CD4-positive, alpha-beta T cell treated with Interleukin-15 for 4 hours (primary cell): ENCODE measurements around the gene ARHGAP24.
"Not testable (repeated sequence)": the region's sequence is repeated elsewhere in the genome, so short reads cannot be mapped to it uniquely, and the experiment has no call there.

Experiments
- DNase-seq: peaks from one replicate; pipeline ENCODE4 v3.0.0-alpha.2; 2020; ENCODE audit warnings: low spot score

The ARHGAP24 gene

DNA sequence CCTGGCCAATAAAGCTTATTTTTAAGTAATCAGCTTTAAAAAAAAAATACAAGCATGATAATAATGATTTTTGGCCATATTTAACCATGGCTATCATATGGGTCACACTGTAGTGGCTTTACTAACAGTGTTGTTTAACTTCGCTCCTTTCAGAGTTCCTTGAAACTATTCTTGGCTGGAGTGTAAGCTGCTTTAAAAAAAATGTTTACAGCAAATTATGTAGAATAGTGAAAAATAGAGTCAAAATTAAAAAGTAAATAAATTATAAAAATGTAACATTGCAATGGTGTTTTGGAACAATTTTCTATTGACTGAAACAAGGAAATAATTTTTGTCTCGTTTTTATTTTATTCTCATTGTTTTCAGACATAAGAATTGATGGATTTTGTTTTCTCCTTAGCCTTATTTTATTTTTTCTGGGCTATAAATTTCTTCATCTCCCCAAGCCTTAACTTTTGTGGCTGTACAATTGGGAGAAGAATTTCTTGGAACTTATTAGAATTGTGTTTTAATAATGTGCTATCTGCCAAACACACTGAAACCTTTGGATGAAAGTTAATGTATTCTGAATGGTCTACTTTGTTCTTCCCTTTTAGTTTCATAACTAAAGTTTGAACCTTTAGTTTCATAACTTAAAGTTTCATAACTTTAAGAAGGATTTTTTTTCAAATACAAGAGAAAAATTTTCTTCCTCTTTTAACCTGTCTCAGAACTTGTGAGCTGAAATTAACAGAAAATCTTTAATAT, 182.0 kb downstream of the ARHGAP24 start:
- DNase-seq, result no peak

DNA sequence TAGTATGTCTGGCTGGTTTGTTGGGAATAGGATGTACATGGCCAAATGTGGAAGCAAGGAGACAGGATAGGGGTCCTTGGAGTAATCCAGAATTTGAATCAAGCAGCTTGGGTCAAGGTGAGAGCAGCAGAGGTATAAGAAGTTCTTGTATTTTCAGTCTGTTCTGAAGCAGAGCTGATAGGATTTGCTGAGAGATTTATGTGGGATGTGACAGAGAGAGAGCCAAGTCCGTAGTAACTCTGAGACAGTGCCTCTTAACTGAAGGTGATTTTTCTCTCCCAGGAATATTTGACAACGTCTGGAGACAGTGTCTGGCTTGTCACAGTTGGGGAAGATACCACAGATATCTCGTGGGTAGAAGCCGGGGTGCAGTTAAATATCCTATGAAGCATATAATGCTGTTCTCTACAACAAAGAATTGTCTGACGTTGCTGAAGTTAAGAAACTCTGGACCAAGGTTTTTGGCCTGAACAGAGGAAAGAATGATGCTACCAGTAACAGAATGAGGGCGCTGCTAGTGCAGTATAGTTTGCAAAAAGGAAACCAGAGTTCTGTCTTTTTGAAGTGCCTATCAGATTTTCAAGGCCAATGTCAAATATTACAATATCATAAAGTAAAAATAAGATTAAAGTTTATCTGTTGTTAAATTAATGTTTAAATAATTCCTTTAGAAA, 184.0 kb downstream of the ARHGAP24 start:
- DNase-seq, result no peak

DNA sequence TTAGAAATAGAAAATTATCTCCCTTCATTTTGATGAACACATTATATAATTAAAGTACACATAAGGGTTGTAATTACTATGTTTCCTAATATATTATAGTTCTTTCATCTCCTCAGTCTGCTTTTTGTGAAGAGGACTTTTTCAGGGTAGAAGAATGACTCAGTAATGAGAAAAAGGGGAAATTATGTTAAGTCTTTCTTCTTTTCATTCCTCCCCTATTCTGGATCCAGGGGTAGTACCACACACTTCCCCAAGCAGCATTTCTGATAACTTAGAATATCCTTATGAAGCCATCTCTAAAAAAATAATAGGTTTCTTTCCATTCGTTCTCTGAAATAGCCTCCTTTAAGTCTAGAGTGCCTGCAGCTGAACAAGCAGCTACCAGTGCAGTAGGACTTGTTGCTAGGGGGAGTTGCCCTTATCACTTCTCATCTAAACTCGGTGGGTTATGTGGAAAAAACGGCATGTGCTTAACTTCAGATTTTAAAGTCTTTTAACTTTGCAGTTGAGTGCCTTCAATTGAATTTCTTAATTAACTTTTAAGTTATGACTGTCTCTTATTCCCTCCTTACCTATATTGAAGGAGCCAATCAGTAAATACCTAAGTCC, 184.8 kb downstream of the ARHGAP24 start:
- DNase-seq, result no peak

DNA sequence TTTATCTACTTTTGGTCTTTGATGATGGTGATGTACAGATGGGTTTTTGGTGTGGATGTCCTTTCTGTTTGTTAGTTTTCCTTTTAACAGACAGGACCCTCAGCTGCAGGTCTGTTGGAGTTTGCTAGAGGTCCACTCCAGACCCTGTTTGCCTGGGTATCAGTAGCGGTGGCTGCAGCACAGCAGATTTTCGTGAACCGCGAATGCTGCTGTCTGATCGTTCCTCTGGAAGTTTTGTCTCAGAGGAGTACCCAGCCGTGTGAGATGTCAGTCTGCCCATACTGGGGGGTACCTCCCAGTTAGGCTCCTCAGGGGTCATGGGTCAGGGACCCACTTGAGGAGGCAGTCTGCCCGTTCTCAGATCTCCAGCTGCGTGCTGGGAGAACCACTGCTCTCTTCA, 191.7 kb downstream of the ARHGAP24 start:
- DNase-seq, result not testable (repeated sequence)

DNA sequence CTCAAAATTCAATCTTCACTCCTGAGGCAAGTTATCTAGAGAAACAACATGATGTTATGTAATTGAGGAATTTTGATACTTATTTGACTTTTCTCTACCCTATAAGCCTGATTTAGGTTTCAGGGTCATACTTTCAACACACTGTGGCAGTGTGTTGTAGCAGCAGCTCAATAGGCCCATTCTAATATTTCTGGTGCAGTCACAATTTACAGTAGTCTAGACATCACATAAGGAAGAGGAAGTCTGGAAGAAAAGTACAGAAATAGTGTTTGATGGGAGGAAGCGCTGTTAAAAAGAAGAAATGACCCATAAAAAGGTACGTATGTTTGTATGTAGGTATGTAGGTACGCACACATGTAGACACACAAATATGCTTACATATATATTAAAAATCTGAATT, 194.3 kb downstream of the ARHGAP24 start:
- DNase-seq, result no peak

DNA sequence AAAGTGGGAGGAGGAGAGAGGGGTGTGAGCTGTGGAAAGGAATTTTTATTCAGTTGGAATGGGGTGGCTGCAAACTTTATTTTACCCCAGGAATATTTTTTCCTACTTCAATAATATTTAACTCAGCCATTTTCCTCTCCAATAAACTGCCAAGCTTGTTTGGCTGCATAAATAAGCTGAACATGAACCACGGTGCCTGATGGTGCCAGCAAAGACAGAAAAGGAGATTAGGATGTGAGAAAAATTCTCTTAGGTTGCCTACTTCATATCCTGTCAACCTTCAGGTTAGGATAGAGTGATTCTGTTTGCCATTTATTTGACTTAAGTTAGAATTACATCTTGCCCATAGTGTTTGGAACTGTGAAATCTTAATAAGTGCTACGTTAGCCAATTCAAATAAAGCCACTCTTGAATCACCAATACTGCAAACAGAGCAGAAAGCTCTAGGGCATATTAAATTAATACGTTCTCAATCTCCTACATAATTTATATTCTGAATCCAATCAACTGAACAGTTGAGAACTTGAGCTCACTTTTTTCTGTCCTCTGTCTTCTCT, 195.1 kb downstream of the ARHGAP24 start:
- DNase-seq, result no peak

DNA sequence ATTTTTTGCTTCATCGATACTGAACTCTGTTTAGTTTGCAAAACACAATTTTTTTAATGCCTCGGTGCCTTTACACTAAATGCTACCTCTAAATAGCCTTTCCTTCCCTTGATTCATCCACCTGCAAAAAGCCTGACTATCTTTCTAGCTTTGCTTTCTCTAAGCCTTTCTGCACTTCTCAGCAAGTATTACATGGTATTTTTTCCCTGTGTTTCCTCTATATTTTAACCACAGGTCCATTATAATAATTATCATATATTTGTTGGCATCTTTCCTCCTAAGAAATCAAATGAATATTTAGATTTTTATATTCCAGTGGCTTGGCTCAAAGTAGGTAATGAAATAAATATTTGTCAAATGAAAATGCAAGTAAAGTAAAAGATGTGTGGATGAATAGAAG, 196.2 kb downstream of the ARHGAP24 start:
- no peak for DNase-seq

DNA sequence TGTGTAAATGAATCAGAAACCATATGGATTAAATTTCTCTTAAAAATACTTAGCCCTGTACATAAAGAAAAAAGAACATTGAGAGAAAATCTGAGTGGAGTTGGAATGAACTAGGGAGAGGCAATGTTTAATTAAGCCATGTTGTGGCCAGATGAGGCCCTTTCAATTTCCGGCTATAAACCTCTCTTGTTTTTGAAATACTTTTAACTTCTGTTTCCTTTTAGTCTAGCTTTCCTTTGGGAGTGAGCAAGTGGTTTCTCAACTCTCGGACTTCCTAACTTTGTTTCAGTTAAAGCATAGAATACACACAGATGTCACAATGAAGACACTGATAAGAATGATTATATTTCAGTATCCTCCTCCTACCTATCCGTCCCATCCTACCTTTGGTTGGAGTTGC, 197.2 kb downstream of the ARHGAP24 start:
- no peak for DNase-seq

DNA sequence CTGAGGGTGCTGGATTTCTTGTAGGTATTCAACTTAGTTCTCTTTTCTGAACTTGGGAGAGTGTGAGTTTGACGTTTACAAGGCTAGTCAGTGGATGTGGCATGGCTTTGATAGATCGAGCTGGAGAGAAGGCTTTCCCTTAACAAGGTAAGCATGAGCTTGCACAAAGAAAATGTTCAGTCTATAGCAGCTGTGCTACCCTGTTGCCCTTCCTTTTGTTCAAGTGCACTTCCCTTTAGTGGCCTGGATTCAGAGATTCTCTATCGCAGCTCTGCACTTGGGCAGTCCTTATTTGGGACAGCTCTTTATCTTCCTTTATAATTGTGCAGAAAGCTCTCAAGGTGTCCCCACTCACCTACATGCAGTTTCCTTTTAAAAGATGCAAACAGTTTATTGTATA, 198.0 kb downstream of the ARHGAP24 start:
- DNase-seq, result no peak

DNA sequence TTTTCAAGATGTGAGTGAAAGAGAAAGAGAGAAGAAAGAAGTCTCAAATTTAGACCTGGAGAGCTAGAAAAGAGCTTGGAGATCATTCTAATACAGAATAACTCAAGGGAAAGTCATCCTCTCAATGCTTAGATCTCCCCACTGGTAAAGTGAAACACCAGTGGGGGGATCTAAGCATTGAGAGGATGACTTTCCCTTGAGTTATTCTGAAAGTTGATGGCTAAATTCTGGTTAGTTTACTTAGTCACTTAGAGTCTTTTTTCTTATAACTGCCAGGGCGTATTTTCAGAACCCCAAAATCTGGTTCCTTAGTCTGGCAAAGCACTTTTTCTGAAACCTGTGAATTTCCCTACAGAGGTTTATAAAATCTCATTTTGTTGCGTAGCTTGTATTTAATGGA, 198.6 kb downstream of the ARHGAP24 start:
- DNase-seq, result no peak

DNA sequence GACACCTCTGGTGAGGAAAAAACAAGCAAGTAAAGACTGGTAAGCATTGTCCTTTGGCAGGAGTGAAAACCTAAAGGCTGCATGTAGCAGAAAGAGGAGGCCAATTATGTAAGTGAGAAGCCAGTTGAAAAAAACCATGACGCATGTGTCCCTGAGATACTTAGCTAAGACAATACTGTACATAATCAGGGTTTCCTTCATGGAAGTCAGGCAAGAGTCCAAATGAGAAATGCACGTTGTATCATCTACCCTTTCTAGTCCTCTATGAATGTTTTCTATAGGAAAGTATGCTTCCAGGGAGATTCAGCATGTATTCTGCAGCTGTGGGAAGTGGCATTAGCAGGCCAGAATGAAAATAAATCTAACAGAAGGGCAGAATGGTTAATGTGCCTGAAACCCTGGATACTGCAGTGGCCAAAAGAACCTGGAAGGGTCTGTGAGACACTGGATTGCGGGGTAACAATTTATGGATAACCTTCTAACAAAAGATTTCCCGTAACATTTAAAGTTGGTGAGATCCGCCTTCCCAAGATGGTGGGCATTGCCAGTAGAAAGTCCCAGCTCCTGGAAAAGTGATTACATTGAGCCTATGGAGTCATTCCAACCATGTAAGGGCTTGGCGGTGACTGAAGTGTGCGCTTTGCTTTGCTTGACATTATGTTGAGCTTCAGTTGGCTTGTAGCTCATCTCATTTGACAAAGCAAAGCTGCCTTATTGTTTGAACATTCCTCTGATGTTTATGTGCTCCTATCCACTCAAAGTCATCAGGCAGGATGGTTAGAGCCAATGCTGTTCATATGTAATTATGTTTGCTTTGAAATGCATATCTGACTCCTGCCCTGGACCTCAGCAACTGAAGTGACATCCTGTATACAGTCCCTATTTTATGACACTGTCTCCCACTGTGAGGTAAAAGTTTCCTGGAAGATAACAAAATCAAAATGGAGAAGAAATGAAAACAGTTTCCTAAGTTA, 200.4 kb downstream of the ARHGAP24 start:
- DNase-seq, result no peak

DNA sequence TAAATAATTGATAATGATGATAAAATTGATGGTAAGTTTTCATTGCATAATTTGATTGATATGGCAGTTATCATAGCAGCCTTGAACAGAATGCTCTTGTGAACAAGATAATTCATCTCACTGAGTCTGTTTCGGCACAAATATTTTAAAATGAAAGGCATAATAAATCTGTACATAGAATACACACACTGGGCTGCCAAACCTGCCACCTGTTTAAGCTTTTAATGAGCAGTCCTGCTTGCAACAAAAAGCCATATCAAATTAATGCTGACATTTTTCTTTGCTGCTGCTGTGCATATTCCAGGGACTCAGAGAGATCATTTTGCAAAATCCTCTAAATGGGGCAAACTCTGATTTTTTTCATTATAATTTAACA, 201.1 kb downstream of the ARHGAP24 start:
- DNase-seq, result no peak

DNA sequence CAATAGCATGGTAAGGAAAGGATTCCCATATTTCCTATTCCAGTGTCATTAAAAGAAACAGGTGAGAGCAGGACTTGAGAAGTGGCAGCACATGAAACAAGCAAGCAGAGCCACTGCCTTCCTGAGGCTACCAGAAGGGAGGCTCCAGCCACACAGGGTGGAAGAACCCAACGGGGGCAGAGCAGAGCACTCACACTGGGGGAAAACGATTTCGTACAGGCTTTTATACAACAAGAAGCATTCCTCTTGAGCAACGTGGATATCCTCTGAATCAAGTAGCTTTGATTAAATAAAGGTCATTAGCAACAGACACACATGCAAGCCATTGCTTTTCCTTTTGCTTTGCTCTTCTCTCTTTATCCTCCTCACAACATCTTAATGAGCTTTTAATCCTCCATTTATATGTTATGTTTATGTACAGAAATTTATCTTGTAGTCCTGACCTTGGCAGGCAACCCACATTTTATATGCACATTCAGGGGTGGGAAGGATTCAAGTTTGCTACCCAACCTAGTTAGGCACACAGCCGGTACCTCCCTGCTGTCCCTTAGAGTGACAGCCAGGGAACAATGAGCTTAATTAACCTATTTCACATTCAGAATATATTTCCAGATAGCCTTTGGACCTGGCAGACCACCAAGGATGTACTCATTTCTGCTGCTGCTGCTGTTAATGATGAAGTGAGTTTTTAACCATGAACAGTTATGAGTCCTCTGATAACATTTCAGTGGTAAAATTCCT, 202.1 kb downstream of the ARHGAP24 start:
- no peak for DNase-seq

DNA sequence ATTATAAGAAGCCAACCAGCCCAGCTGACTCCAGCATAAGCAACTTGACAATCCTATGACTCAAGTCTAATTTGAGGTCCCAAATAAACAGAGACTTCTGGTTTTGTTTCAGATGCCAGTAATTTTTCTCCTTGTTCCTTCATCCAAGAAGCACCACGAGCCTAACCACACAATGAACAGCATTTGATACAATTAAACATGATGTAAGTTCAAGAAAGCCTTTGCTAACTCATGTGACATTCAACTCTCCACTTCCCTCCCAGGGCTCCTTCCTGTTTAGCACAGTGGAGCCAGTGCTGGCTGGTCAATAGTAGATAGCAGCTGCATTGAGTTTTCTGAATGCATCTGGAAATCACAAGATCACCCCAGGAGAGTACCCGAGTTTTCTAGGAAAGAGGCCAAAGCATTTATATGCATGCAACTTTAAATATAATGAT, 206.3 kb downstream of the ARHGAP24 start:
- no peak for DNase-seq

DNA sequence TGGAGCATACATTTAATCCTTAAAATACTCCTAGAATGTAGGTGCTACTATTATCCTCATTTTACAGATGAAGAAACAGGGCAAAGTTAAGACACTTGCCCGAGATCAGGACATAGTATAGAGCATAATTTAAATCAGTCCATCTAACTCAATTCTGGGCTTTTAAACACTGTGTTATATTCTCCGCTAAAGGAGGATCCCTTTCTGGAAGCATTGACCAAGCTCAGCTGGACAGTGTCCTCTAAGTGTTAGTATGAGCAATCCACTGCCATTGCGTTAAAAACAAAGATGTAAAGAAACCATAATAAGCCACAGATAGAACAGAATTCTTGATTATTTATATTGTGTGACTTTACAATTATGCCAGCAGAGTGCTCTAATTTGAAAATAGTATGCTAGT, 207.0 kb downstream of the ARHGAP24 start:
- DNase-seq, result no peak

DNA sequence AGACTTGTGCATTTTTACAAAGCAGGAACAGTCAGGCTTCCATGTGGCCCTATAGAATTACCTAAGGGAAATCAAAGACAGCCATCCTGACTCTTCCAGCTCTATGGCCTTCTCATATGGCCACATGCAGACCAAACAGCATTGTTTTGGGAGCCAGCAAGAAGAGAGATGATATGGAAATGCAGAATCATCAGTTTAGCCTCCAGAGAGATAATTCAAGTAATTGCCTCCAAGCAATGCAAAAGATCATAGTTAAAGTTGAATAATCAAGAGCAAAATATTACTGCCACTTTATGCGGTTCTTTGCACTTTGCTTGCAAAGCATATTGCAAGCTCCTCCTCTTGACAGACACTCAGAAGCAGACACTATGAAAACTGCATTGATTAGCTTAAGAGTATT, 207.4 kb downstream of the ARHGAP24 start:
- DNase-seq, result no peak

DNA sequence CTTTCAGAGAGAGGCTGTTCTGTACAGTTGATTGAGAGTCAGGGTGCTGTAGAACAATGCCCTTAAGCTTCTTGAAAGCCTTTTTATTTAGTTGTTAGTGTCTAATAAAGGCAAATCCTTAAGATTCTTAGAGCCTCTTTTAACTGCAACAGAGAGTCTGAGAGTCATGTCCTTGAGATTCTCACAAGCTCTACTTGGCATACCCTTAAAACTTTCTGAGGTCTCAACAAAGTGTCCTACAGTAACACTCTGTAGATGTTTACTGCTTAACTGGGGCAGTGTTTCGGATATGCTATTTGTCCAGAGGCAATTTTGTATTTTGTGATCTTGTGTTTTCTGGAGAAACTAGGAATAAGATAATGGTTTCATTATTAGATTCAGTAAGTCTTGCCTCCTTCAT, 209.7 kb downstream of the ARHGAP24 start:
- DNase-seq, result no peak

DNA sequence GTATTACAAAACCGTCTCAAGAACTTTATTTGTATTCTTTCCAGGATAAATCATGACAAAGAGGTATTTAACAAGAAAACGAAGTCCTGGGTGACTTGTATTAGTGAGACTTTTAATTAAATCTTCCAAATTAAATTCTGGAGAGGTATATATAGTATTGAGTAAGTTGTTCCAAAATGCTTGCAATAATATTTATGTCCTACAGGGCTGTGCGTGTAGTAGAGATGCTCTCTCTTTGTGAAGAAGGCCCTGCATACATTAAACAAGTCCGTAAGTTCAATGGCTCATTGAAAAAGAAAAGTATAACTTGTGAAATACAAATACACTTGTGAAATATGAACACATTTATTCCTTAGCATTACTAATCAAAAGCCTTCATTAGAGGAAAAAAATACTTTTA, 211.4 kb downstream of the ARHGAP24 start:
- DNase-seq, result no peak

DNA sequence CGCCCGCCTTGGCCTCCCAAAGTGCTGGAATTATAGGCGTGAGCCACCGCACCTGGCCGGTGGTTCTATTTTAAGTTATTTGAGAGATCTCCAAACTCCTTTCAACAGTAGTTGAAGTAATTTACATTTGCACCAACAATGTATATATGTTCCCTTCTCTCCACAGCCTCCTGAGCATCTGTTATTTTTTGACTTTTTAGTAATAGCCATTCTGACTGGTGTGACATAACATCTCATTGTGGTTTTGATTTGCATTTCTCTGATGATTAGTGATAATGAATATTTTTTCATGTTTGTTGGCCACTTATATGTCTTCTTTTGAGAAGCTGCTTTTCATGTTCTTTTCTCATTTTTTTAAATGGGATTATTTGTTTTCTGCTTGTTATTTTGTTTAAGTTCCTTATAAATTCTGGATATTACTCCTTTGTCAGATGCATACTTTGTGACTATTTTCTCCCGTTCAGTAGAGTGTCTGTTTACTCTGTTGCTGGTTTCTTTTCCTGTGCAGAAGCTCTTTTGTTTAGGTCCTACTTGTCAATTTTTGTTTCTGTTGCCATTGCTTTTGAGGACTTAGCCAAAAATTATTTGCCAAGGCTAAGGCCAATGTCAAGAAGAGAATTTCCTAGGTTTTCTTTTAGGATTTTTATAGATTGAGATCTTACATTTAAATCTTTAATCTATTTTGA, 213.2 kb downstream of the ARHGAP24 start:
- DNase-seq, result no peak

DNA sequence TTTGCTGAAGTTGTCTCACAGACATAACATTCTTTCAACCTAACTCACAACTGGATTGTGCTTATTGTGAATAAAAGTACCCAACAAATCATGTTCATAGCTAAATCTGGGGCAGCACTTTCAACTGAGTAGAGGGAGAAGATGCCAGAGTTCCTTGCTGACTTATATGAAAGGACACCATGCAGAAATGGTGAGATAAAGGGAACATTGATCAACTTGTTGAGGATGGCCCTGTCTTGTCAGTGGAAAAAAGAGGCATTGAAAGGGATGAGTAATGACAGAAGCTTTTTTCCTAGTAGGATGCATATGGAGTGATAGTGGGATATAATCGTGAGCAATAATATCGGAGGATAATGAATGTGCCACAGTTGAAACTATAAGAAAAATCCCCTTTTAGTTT, 221.7 kb downstream of the ARHGAP24 start:
- no peak for DNase-seq

DNA sequence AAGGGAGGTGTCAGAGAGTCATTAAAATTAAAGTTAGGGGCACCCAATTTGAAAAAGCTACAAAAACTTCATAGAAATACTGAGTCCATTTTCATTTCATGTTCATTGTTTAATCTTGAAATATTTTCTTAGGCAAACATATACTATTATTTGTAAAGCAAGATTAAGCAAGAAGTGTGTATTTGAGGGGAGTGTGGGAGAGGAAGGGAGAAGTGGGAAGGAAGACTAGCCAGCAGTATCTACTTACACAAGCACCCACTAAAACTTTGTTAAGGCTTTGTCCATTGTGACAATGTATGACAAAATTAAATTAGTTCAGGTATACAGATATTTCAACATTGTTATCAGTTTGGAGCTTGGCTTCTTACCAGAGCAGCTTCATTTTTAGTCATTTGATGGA, 222.9 kb downstream of the ARHGAP24 start:
- no peak for DNase-seq
